HG03342 (cell line): ENCODE measurements around the gene LIN54.

ENCODE experiments used
- ATAC-seq: cut with Tn5 transposase; IDR thresholded peaks from one replicate; pipeline ENCODE4 v1.9.1; 2021; ENCODE audit warnings: mild to moderate bottlenecking, moderate library complexity; ENCODE audit not compliant: unreplicated experiment

Gene LIN54

GRCh38 chr4:82896755-82897154 is 113.9 kb downstream of the LIN54 start:
- ATAC-seq: no peak

- no peak for ATAC-seq
Measured at GRCh38 chr4:82893942-82894341, 116.7 kb downstream of the LIN54 start.

- no peak for ATAC-seq
Measured at GRCh38 chr4:82892467-82892802, 118.2 kb downstream of the LIN54 start.

GRCh38 chr4:82891707-82892466 is 118.7 kb downstream of the LIN54 start:
- ATAC-seq: no peak

GRCh38 chr4:82890901-82891706 is 119.5 kb downstream of the LIN54 start, which contains the start of gene SEC31A:
Gene SEC31A, minus strand, starts transcription at chr4:82891153. Its CDS starts 9,217 bp downstream, at chr4:82881936.
- ATAC-seq: peak; percentile 94

- ATAC-seq: no peak
Measured at GRCh38 chr4:82890528-82890900, 120.1 kb downstream of the LIN54 start.

GRCh38 chr4:82889287-82889686 is 121.3 kb downstream of the LIN54 start:
- ATAC-seq: no peak

- ATAC-seq: no peak
Measured at GRCh38 chr4:82886147-82886942, 124.3 kb downstream of the LIN54 start.

GRCh38 chr4:82885410-82885809 is 125.2 kb downstream of the LIN54 start:
- no peak for ATAC-seq
